Esophagus squamous epithelium (tissue), 4 donors: Measurements from ENCODE around the gene ANKH.

Experiments
- POLR2A ChIP-seq, 4 donors: fragments of 450-650 bp; IDR thresholded peaks; one replicate each; pipeline ENCODE4 v1.6.1; 2017; ENCODE audit warnings: antibody characterized with exemption in 4 of 4, mild to moderate bottlenecking in 4 of 4, moderate library complexity in 3 of 4
- TF ChIP-seq, protein P1 (sequence below), 6 experiments: fragments of 450-650 bp in 4 of 6; fragments of 200-600 bp in 2 of 6; sonication (generic) in 2 of 6; IDR thresholded peaks; one replicate each; pipeline ENCODE4 v1.5.1; 2016 to 2019; ENCODE audit warnings: antibody characterized with exemption in 6 of 6, mild to moderate bottlenecking in 4 of 6, moderate library complexity in 4 of 6

DNA sequence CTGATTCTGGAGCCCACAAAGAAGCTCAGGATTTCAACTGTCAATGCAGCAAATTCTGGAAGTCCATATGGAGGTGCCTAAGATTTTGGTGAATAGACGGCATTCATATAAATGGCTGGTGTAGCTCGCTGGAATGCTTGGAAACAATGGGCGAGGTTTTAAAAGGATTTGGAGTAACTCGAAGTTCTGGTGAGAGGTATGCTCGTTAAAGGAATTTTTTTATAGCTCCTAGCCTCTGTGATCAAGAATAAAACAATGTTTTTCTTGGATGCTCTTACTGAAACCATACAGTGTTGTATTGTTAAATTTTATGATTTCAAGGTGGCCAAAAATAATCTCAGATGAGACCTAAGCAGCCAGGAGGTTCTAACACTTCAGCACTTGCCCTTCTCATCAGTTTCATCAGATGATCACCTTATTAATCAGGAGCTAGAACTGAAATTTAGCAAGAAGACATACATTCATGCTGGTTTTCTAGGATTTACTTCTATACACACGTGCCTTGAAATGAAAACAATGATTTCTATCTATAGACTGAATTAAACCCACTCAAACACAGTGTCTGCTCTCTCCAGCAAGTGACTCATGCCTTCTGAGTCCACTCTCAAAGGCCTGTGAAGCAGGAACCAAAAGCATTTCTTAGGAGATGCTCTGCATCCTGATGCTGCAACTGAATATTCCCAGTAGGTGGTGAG, 127.8 kb downstream of the ANKH start:
- TF ChIP-seq, protein P1, sequence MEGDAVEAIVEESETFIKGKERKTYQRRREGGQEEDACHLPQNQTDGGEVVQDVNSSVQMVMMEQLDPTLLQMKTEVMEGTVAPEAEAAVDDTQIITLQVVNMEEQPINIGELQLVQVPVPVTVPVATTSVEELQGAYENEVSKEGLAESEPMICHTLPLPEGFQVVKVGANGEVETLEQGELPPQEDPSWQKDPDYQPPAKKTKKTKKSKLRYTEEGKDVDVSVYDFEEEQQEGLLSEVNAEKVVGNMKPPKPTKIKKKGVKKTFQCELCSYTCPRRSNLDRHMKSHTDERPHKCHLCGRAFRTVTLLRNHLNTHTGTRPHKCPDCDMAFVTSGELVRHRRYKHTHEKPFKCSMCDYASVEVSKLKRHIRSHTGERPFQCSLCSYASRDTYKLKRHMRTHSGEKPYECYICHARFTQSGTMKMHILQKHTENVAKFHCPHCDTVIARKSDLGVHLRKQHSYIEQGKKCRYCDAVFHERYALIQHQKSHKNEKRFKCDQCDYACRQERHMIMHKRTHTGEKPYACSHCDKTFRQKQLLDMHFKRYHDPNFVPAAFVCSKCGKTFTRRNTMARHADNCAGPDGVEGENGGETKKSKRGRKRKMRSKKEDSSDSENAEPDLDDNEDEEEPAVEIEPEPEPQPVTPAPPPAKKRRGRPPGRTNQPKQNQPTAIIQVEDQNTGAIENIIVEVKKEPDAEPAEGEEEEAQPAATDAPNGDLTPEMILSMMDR (IDR thresholded peaks at IDR 0.05), result no peak
- TF ChIP-seq POLR2A (IDR thresholded peaks at IDR 0.05), result no peak
